NCI-H1694 (cell line): ENCODE results near the gene FYTTD1.

Source experiments
- DNase-seq: peaks from one replicate; lab custom pipeline; 2025; lab: John Stamatoyannopoulos, UW

Gene FYTTD1

GRCh38 chr3:197791892-197792647 lies 42.4 kb downstream of the FYTTD1 start:
- no peak for DNase-seq

GRCh38 chr3:197793247-197793646 lies 43.6 kb downstream of the FYTTD1 start:
- no peak for DNase-seq

GRCh38 chr3:197794115-197794514 lies 44.4 kb downstream of the FYTTD1 start:
- no peak for DNase-seq

- no peak for DNase-seq
These were observed 45.5 kb downstream of the FYTTD1 start for GRCh38 chr3:197795200-197795599.

- DNase-seq = no peak
These were observed 46.4 kb downstream of the FYTTD1 start for GRCh38 chr3:197796087-197796486.

- DNase-seq = no peak
These were observed 49.2 kb downstream of the FYTTD1 start for GRCh38 chr3:197798863-197799262.

GRCh38 chr3:197800379-197800778 lies 50.7 kb downstream of the FYTTD1 start:
- DNase-seq = no peak

- DNase-seq = peak; percentile 20
These were observed 52.5 kb downstream of the FYTTD1 start for GRCh38 chr3:197801891-197802778.

- DNase-seq = no peak
These were observed 53.2 kb downstream of the FYTTD1 start for GRCh38 chr3:197802779-197803459.

GRCh38 chr3:197804511-197804910 lies 54.8 kb downstream of the FYTTD1 start:
- no peak for DNase-seq

GRCh38 chr3:197807969-197808587 lies 58.4 kb downstream of the FYTTD1 start:
- no peak for DNase-seq

- DNase-seq = no peak
These were observed 59.8 kb downstream of the FYTTD1 start for GRCh38 chr3:197809356-197810020.

GRCh38 chr3:197810901-197811300 lies 61.2 kb downstream of the FYTTD1 start:
- DNase-seq = no peak

GRCh38 chr3:197811343-197811742 lies 61.7 kb downstream of the FYTTD1 start:
- DNase-seq = no peak

- DNase-seq = no peak
These were observed 64.7 kb downstream of the FYTTD1 start for GRCh38 chr3:197814372-197814771.

GRCh38 chr3:197820550-197821335 lies 71.1 kb downstream of the FYTTD1 start:
- DNase-seq = no peak

- no peak for DNase-seq
These were observed 79.8 kb downstream of the FYTTD1 start for GRCh38 chr3:197829397-197830045.

GRCh38 chr3:197830308-197830966 lies 80.8 kb downstream of the FYTTD1 start:
- no peak for DNase-seq

- DNase-seq = no peak
These were observed 81.3 kb downstream of the FYTTD1 start for GRCh38 chr3:197830967-197831313.
